Mononuclear cell (primary cell): Measurements from ENCODE around the gene TXNDC5. TPM values are rescaled to one million over a fixed set of nuclear protein-coding genes. Genes with fewer than 3 reads are reported as not detected.
"Not testable (repeated sequence)": the region's sequence is repeated elsewhere in the genome, so short reads cannot be mapped to it uniquely, and the experiment has no call there.

Experiments
- H3K27me3 ChIP-seq: 2 replicates; pipeline ENCODE4 v1.6.0; 2011; ENCODE audit warnings: low read length, control low read depth; ENCODE audit not compliant: insufficient read depth
- H3K4me1 ChIP-seq: 2 replicates; pipeline ENCODE4 v1.5.1; 2011; ENCODE audit warnings: mild to moderate bottlenecking, low read length, control low read depth; ENCODE audit not compliant: insufficient read depth
- H3K4me3 ChIP-seq: 2 replicates; pipeline ENCODE4 v1.5.1; 2011; ENCODE audit warnings: mild to moderate bottlenecking, low read length, moderate library complexity
- H3K9me3 ChIP-seq: 2 replicates; pipeline ENCODE4 v1.5.1; 2011; ENCODE audit warnings: low read depth, mild to moderate bottlenecking, control low read depth, low read length
- total RNA-seq: library from RNA; depleted of rRNA; stranded (reverse); fragments of >200 nt; gene quantifications from one replicate; pipeline ENCODE4 v1.2.3, GENCODE V29; 2012

Gene TXNDC5
- total RNA-seq, 1 donor = 31.5 TPM

DNA sequence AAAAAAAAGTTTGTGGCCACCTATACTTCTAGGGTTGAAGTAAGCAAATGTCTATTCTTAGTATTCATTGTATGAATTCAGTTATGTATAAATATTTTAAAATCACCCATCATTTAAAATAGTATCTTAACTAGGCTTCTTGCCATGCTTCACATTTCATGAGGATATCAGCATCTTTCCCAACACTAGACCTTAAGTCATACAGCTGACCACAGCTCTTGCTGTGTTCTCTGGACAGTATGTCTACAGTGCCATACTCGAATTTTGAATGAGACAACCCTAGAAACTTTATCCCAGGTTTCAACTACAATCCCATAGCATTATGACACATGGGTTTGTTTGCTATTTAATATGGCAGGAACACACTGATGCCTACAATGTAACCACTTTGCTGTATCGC, 5.2 kb downstream of the TXNDC5 start:
- Histone ChIP-seq H3K27me3 (no peaks in the 10 kb centered on the region), H3K9me3 (no peaks in the 10 kb centered on the region), H3K4me1 (peaks cover 11% of the 10 kb centered on the region), H3K4me3 (no peak overlapping the region)

DNA sequence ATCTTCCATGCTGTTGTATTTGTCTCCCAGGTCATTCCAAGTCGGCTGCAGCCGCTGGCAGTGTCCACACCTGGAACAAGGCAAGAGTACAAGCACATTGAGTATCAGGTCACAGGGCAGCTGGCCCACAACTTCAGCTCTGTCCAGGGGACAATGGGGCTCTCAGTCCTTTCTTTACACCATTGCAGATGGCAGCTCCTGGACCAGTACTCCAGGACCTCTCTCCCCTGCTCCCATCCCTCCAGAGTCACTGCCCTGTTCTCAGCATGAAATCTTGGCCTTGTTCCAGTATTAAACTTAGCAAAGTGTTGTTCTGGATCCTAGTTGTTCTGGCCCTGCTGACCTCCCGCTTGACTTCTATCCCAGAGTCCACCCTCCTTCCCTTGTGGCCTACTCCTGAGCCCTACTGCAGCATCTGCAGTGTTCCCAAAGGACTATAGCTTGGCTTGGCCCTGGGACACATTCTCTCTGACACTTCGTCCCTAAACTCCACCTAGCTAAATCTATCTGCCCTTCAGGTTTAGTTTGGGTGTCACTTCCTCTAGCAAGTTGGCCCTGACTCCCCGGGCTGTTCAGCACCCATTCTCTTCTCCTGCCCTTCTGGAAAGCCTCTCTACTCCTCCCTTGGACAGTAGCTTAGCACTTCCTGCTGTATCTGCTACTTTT, 5.8 kb downstream of the TXNDC5 start:
- Histone ChIP-seq H3K27me3 (no peaks in the 10 kb centered on the region), H3K4me3 (no peak overlapping the region), H3K9me3 (no peaks in the 10 kb centered on the region), H3K4me1 (peaks cover 16% of the 10 kb centered on the region)

- H3K27me3 ChIP-seq = no peaks in the 10 kb centered on the region
- H3K4me1 ChIP-seq = peaks cover 8% of the 10 kb centered on the region
- H3K9me3 ChIP-seq = no peaks in the 10 kb centered on the region
- no peak overlapping the region for H3K4me3 ChIP-seq
Observed at GRCh38 chr6:7903673-7904072, 6.9 kb downstream of the TXNDC5 start.

GRCh38 chr6:7902867-7903266, 7.7 kb downstream of the TXNDC5 start:
- Histone ChIP-seq H3K9me3 (no peaks in the 10 kb centered on the region), H3K4me3 (no peak overlapping the region), H3K27me3 (no peaks in the 10 kb centered on the region), H3K4me1 (peaks cover 8% of the 10 kb centered on the region)

DNA sequence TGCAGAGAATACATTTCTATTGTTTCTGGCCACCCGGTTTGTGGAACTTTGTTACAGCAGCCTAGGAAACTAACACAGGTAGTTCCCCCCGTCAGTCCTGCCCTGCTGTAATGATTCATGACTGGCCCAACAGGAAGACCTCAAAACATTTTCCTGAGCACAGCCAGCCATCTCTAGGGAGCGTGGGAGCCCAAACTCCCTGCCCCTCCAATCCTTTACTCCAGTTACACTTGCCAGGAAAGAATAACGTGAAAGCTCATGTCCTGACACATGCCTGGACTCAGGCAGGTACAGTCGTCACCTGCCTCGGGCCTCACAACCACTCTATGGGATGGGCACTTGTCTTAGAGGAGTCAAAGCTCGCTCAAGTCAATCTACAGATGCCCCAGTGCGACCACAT, 8.4 kb downstream of the TXNDC5 start:
- Histone ChIP-seq H3K4me1 (peaks cover 8% of the 10 kb centered on the region), H3K27me3 (no peaks in the 10 kb centered on the region), H3K4me3 (no peak overlapping the region), H3K9me3 (no peaks in the 10 kb centered on the region)

DNA sequence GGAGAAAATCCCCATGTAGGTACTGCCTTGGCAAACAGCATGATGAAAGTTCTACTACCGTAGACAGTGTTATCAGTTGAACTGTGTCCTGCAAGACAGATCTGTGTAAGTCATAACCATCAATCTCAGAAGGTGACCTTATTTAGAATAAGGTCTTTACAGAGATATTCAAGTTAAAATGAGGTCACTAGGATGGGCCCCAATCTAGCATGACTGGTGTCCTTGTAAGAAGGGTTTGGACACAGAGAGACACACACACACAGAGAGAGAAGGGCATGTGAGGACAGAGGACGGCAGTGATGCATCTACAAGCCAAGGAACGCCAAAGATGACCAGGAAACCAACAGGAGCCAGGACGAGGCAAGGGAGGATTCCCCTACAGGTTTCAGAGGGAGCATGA, 8.8 kb downstream of the TXNDC5 start:
- Histone ChIP-seq H3K9me3 (no peaks in the 10 kb centered on the region), H3K27me3 (no peaks in the 10 kb centered on the region), H3K4me3 (no peak overlapping the region), H3K4me1 (peaks cover 8% of the 10 kb centered on the region)

DNA sequence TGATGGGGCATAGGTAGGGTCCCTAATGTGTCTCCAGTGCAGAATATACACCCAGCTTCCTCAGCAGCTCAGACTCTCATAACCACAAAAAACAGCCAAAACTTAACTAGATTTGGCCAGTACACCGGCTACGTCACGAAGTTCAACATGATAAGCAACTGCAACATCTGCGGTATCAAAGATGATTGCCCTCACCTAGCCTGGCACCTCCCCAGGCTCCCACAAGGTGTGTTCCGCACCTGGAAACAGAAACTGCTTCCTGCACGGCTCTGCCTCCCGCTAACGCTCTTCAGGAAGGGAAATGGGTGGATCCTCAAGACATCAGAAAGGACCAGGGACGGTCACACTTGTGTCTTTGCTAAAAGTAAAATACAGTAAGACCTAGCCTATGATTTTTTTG, 9.5 kb downstream of the TXNDC5 start:
- Histone ChIP-seq H3K9me3 (no peaks in the 10 kb centered on the region), H3K4me3 (no peak overlapping the region), H3K27me3 (no peaks in the 10 kb centered on the region), H3K4me1 (peaks cover 8% of the 10 kb centered on the region)

- Histone ChIP-seq H3K9me3 (no peaks in the 10 kb centered on the region), H3K4me3 (no peak overlapping the region), H3K4me1 (peaks cover 8% of the 10 kb centered on the region), H3K27me3 (no peaks in the 10 kb centered on the region)
Observed at GRCh38 chr6:7900621-7901020, 10.0 kb downstream of the TXNDC5 start.

DNA sequence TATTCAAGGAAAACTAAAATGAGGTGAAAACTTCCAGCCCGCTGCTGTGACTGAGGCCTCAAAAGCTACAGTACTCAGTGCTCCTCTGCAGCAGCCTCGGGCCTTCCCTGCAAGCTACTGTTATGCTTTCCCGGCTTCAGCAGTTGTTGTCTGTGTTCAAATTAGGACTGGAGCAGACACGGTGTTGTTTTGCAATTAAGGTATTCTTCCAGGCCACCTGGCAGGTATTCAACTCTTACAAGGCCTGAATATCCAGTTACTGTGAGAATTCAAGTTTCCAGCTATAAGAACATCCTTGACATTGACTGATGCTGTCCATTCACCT, 10.7 kb downstream of the TXNDC5 start:
- H3K9me3 ChIP-seq = no peaks in the 10 kb centered on the region
- H3K4me1 ChIP-seq = peaks cover 8% of the 10 kb centered on the region
- H3K4me3 ChIP-seq = no peak overlapping the region
- no peaks in the 10 kb centered on the region for H3K27me3 ChIP-seq

DNA sequence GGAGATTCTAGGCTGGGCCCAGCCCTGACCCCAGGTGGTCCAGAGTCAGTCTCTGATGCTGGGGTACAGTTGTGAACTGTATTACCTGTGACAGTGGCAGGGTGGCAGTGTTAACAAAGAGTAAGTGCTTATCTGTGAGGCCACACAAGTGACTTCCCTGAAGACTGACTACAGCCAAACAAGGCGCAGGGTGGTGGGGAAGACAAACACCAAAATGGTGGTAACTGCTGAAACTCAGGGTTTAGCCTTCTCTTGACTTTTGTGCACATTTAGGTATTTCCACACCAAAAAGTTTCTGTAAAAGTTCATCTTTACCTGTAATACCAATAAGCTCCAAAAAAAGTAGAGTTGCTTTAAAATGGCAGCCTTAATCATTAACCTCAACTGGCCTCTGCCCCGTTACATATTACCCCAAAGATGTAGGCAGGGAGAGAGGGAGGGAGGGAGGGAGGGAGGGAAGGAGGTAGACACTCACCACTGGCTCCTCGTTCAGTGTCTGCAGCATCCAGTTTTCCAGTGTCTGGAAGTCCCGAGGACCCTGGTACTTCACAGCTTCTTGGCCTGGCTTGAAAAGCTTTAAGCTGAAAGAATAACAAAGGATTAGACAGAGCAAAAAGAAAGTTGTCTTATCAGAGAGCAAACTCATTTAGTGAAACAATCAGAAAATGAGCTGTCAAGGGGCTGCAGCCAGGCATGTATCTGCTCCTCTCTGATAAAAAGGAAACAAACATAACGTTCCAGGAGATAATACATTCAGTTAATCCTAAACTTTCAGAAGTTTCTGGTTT, 11.3 kb downstream of the TXNDC5 start:
- Histone ChIP-seq H3K4me3 (no peak overlapping the region), H3K9me3 (no peaks in the 10 kb centered on the region), H3K4me1 (peaks cover 8% of the 10 kb centered on the region), H3K27me3 (no peaks in the 10 kb centered on the region)

GRCh38 chr6:7898193-7898586, 12.4 kb downstream of the TXNDC5 start:
- not testable (repeated sequence) for H3K4me3 ChIP-seq, H3K4me1 ChIP-seq, H3K9me3 ChIP-seq, H3K27me3 ChIP-seq

DNA sequence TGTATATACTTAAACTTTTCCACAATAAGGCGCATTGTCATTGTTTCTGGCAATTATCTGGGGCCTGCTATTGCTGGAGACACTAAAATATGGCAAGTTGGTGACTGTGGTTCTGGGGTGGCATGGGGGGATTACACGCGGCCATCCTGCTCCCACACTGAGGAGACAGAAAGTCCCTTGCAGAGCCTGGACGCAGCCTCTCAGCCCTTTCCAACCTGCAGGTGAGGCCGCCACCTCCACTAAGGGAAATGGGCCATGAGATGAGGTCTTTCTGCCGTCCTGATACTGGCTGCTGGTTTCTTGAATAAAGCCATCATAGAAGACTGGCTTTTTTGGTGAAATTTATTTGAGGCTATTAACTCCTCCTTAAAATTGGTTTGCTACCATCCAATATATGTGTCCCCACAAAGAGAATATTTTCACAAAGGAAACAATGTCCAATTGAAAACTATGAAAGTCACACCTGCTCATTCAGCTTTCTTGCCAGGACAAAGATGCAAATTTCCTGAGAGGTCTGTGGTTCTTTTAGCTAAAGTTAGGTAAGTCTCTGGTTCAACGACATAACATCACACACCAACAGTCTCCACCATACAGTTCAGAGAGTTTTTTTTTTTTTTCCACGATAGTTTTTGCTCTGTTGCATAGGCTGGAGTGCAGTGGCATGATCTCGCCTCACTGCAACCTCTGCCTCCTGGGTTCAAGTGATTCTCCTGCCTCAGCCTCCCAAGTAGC, 13.0 kb downstream of the TXNDC5 start:
- Histone ChIP-seq H3K9me3 (no peaks in the 10 kb centered on the region), H3K27me3 (no peaks in the 10 kb centered on the region), H3K4me3 (no peak overlapping the region), H3K4me1 (peaks cover 8% of the 10 kb centered on the region)

DNA sequence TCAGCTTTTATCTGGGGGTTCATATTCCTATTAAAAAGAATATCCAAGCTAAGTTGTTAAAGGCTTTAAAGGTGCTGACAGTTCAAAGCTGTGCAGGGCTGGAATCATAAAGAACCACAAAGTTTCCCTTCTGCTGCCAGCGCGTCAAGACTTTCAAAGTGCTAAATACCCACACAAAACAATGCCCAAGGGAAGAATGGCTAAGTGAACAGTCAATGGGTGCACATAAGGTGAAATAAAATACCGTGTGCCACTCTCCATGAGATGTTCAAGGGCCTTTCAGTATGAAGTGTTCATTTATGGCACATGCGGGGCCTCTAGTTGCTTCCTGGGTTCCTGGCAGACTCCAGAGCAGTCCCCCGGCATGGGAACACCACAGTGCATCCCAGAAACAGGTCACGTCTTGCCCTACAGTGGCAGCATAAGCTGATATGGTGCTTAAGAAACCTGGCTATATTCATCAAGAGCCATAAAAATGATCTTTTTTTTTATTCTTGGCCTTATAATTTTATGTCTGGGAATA, 14.1 kb downstream of the TXNDC5 start:
- H3K4me3 ChIP-seq = no peak overlapping the region
- peaks cover 8% of the 10 kb centered on the region for H3K4me1 ChIP-seq
- H3K27me3 ChIP-seq = no peaks in the 10 kb centered on the region
- H3K9me3 ChIP-seq = no peaks in the 10 kb centered on the region

DNA sequence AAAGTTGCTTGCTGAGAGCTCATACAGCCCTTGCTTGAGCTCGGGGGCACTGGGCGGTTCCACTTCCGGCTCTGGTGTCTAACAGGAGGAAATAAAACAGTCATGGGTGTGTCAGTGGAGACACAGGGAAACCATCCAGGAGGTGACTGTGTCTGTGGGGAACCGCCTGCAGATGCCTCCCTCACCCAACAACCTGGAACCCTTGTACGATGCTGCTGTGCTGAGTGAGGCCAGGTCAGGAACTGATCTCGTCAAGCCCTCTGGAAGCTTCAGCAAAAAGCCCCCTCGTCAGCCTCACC, 15.5 kb downstream of the TXNDC5 start:
- H3K4me1 ChIP-seq = peaks cover 3% of the 10 kb centered on the region
- no peaks in the 10 kb centered on the region for H3K27me3 ChIP-seq
- H3K9me3 ChIP-seq = no peaks in the 10 kb centered on the region
- no peak overlapping the region for H3K4me3 ChIP-seq

- no peaks in the 10 kb centered on the region for H3K4me1 ChIP-seq
- no peaks in the 10 kb centered on the region for H3K9me3 ChIP-seq
- H3K4me3 ChIP-seq = no peak overlapping the region
- H3K27me3 ChIP-seq = no peaks in the 10 kb centered on the region
Observed at GRCh38 chr6:7894262-7895124, 16.1 kb downstream of the TXNDC5 start.
